K562 (cell line): ENCODE measurements around the gene TBC1D2. TPM values are rescaled to one million over a fixed set of nuclear protein-coding genes. Genes with fewer than 3 reads are reported as not detected.

Experiments
- BCL6 ChIP-seq: fragments of 250-450 bp; sonication (Bioruptor Pico); IDR thresholded peaks from 2 replicates; pipeline ENCODE4 v1.4.0; 2020
- CHAMP1 ChIP-seq: fragments of 450-650 bp; IDR thresholded peaks from 2 replicates; pipeline ENCODE4 v1.6.1; 2016; ENCODE audit warnings: mild to moderate bottlenecking
- DEAF1 ChIP-seq: fragments of 450-650 bp; formaldehyde crosslinking; IDR thresholded peaks from 2 replicates; pipeline ENCODE4 v1.4.0; 2020; ENCODE audit warnings: mild to moderate bottlenecking, moderate library complexity
- E2F8 ChIP-seq: fragments of 450-650 bp; IDR thresholded peaks from 2 replicates; pipeline ENCODE4 v1.7.1; 2018; ENCODE audit warnings: mild to moderate bottlenecking, low read depth; ENCODE audit not compliant: partially characterized antibody
- HDAC2 ChIP-seq: fragments of 450-650 bp; IDR thresholded peaks from 2 replicates; pipeline ENCODE4 v1.6.1; 2016; ENCODE audit warnings: mild to moderate bottlenecking
- IRF9 ChIP-seq: fragments of 450-650 bp; IDR thresholded peaks from 2 replicates; pipeline ENCODE4 v1.6.1; 2016; ENCODE audit warnings: missing biosample characterization, missing genetic modification characterization
- NFRKB ChIP-seq: fragments of 450-650 bp; IDR thresholded peaks from 2 replicates; pipeline ENCODE4 v1.6.1; 2016; ENCODE audit warnings: low read depth
- TFE3 ChIP-seq: fragments of 450-650 bp; formaldehyde crosslinking; IDR thresholded peaks from 2 replicates; pipeline ENCODE4 v1.4.0; 2020; ENCODE audit warnings: mild to moderate bottlenecking, mixed read lengths
- XRCC3 ChIP-seq: fragments of 450-650 bp; IDR thresholded peaks from 2 replicates; pipeline ENCODE4 v1.6.1; 2017; ENCODE audit warnings: mild to moderate bottlenecking, moderate library complexity
- YY1 ChIP-seq, 3 experiments: IDR thresholded peaks; 2 replicates each; pipeline ENCODE4 v1.6.1; 2011; ENCODE audit warnings: low read length in 2 of 3, mild to moderate bottlenecking in 2 of 3, moderate library complexity in 2 of 3, borderline replicate concordance in 1 of 3, control low read depth in 1 of 3, low read depth in 1 of 3; ENCODE audit not compliant: insufficient read depth in 3 of 3, insufficient replicate concordance in 2 of 3, control insufficient read depth in 1 of 3, insufficient read length in 1 of 3; ENCODE audit errors: extremely low read depth in 1 of 3
- ZBTB2 ChIP-seq: fragments of 450-650 bp; IDR thresholded peaks from 2 replicates; pipeline ENCODE4 v1.6.1; 2016; ENCODE audit warnings: antibody characterized with exemption
- ZBTB7A ChIP-seq: IDR thresholded peaks from 2 replicates; pipeline ENCODE4 v1.6.1; 2011; ENCODE audit warnings: low read depth, mild to moderate bottlenecking, low read length, moderate library complexity, borderline replicate concordance; ENCODE audit not compliant: control insufficient read depth
- ZNF75A ChIP-seq: fragments of 450-650 bp; formaldehyde crosslinking; IDR thresholded peaks from 2 replicates; pipeline ENCODE4 v1.4.0; 2020; ENCODE audit warnings: mild to moderate bottlenecking
- ZNF780A ChIP-seq: fragments of 250-450 bp; sonication (Bioruptor Pico); IDR thresholded peaks from 2 replicates; pipeline ENCODE4 v1.5.0; 2021; ENCODE audit warnings: mild to moderate bottlenecking
- polyA plus RNA-seq, 8 experiments: library from polyadenylated mRNA; depleted of rRNA in 4 of 8; stranded (reverse) in 5 of 8; unstranded in 3 of 8; fragments of >200 nt; fragmentation: Nextera tagmentation in 2 of 8; fragmentation: Illumina TruSeq in 1 of 8; extraction: Ambion mirVana in 2 of 8; extraction: Trizol in 1 of 8; gene quantifications; 2 replicates each; pipeline versions ENCODE4 v1.2.1 to v1.2.3, GENCODE V29; 2011 to 2014; ENCODE audit warnings: inconsistent platforms in 1 of 8, missing spikeins in 1 of 8
- total RNA-seq, 7 experiments: library from RNA; depleted of rRNA in 6 of 7; stranded (reverse); fragments of >200 nt in 6 of 7; fragmentation: Illumina TruSeq in 2 of 7; extraction: Trizol in 2 of 7; gene quantifications; 2 replicates each; pipeline versions ENCODE4 v1.2.1 to v1.2.3, GENCODE V29; 2011 to 2021; ENCODE audit warnings: low replicate concordance in 1 of 7

The TBC1D2 gene
- total and polyA plus RNA-seq, 9 of the 15 experiments (the other 6 are each of a cell fraction or from before 2014, with no cell fraction given) = 0.10 to 7.0 (median 2.5) TPM

GRCh38 chr9:98182069-98182820 lies 73.2 kb downstream of the TBC1D2 start (continued):
- TF ChIP-seq TFE3 (CRISPR knock-in tag) (no peak), DEAF1 (CRISPR knock-in tag) (no peak), HDAC2 (peak; percentile 93), XRCC3 (no peak), BCL6 (CRISPR knock-in tag) (no peak), YY1 (IDR thresholded peaks at IDR 0.05; ENCODE audit: borderline replicate concordance in 1 of 3, control insufficient read depth in 1 of 3, extremely low read depth in 1 of 3, insufficient read depth in 3 of 3, insufficient read length in 1 of 3, insufficient replicate concordance in 2 of 3, low read depth in 1 of 3, low read length in 2 of 3) (peak in 1 of 3 experiments; percentile 58), IRF9 (tag) (no peak), ZBTB7A (peak; percentile 49; the same call in 1 of the 2 replicates), ZNF780A (CRISPR knock-in tag) (no peak), NFRKB (0 out of 2 replicates have a peak, but pooled peaks have one; percentile 27), ZBTB2 (peak; percentile 71; the same call in 1 of the 2 replicates), ZNF75A (CRISPR knock-in tag) (no peak), E2F8 (no peak), CHAMP1 (0 out of 2 replicates have a peak, but pooled peaks have one; percentile 13)
